NCI-H2171 treated with DMSO at 0.1 percent for 48 hours (cell line): ENCODE results near the gene U2AF1L4.

Source experiments
- DNase-seq: peaks from one replicate; lab custom pipeline; 2025; lab: John Stamatoyannopoulos, UW

The U2AF1L4 gene

DNA sequence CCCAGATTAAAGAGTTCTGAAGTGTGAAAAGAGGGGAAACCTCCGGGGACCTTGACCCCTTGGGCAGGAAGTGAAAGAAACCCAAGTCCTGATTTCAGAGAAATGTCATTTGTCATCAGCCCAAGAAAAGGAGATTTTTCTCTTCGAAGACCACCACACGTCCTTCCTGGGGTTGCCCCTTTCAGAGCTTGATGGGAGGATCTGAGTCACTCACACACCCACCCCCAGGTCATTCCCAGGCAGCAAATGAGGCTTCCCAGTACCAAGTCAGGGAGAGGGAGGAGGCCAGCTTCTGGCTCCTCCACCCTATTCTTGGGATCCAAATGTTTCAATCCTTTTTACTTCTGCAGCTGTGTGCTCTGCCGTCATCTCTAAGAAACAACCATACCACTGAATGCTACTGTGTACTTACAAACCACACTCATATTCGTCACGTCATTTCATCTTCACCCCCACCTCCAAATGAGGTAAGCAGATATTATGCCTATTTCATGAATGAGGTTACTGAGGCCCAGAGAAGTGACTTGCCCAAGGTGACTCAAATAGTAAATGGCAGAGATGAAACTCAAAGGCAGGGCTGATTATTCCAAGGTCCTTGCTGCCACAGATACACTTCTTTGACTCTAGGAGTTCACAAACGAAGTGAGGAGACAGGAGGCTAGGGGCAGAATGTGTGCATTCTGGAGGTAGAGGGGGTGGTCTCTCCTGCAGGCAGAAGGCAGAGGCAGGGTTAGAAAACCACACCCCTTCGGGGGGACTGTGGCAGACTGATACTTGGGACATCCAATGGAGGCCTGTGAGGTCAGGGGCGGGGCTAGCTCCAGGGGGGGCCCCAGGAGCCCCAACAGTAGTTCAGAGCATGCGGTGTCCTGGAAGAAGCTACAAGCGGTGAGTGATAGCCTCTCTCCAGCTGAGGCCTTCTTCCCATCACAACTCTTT lies 32.4 kb downstream of the U2AF1L4 start:
- no peak for DNase-seq

DNA sequence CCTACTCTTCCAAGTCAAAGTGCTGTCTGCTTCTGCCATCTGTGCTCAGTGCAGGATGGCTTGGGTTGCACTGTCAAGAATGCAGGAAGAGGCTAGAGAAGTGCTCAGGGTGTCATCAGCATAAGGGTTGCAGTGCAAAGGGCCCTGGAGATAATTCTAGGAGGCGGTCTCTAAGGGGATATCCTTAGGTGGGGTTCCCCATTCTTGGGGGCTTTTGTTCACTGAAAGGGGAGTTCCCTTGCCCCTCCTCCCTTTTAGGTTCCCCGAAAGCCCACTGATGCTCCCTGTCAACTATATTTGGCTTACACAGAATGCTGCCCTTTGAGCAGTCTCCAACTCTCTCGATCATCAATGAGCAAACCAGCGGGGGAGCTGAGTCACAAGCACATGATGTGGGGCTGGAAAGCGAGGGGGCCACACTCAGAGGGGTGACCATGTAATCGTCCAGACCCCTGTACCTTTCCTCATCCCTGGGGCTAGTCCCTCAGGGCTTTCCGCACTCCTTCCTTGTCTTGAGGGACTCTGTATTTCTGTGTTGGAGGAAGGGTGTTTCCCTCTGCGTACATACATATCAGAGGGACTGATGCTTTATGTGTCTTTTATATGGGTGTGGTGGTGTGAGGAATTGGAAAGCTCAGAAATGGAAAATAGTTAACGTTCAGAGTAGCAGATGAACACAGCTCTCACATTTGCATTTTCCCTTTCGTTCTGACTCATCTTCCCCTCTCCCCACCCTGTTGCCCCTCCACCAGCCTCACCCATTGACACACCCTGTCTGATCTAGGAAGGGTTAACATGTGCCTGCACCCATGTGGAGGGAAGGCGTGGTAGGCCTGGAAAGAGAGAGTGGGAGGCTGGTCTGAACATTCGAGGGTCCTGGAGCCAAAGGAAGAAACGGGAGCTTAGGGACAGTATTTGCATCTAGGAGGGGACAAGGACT lies 34.2 kb downstream of the U2AF1L4 start:
- peak; percentile 9 for DNase-seq

DNA sequence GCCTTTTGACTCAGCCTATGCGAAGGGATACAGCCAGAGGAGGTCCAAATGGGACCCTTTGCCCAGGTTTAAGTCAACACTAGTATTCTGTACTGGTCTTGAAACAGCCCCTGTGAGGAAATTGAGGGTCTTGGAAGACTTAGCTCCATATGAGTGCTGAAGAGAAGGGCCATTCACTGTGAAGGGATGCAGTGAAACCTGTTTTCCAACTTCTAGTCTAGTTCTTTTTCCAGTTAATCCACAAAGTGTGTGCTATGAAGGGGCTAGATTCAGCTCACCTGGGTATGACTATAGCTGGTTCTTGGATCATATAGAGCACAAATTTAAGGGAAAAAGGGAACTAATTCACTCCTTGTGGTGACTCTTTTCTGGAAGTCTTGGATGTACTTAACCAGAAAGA lies 36.8 kb downstream of the U2AF1L4 start:
- DNase-seq: no peak

DNA sequence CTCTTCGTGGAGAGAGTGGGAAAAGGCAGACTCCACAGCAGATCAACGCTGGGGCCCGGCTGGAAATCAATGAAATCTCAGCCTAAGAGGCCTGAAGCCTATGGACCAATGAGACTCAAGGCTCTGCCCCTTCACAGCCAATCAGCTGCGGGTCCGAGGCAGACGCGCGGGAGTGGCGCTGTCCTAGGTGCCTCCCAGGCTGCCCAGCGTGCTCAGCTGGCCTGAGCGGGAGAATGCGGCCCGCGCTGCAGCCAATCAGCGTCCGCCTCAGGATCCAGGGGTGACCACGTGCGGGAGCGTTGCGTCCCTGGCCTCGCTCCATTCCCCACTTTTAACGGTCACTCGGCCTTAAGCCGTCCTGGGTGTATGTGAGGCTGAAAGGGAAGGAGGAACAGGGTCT lies 41.0 kb downstream of the U2AF1L4 start, which contains the start of gene ZBTB32:
Gene ZBTB32 (plus strand): TSS at position 341 of the 400 bp plus-strand sequence. CDS start 10,069 bp downstream, outside the sequence.
- no peak for DNase-seq

DNA sequence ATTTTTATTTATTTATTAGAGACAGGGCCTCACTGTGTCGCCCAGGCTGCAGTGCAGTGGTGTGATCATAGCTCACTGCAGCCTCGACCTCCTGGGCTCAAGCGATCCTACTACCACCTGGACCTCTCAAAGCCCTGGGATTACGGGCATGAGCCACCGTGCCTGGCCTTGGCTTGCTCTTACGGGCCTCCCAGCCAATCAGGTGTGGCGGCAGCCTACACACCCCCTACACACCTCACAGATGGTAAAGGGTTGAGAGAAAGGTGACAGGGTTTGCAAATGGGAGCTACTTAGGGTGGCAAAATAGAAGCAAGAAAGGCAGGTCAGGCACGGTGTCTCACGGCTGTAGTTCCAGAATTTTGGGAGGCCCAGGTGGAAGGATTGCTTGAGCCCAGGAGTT lies 41.9 kb downstream of the U2AF1L4 start:
- peak; percentile 17 for DNase-seq

DNA sequence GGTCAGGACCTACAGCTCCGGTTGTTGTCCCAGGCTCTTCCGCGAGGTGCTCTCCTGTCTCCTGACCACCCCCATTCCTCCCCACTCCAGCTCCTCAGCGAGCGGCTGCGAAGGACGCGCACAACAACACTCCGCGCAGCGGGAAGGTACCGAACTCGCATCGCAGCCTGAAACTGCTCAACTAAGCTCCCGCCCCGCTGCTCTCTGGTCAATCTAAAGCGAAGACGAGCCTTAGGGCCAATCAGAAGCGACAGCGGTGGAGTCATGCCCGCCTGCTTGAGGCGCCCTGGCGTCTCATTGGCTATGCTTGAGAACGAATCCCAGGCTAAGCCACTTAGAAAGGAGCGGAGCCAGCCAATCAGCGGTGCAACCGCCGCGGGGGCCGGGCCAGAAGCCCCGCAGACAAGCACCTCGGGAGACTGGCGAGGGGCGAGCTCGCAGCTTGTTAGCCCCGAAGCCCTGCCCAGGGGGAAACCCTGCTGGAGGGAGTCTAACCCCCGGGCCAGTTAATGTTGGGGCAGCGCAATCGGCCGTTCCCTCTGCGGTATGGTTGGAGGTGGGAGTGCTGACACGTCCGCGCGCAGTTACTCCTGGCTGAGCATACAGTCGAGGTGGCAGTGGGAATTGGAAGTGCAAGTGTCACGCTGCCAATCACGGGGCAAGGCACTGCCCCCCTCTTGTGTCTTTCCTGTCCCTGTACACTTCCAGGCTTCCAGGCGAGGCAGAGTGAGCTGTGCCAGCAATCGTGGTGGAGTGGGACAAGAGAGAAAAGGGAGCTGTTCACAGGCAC lies 42.8 kb downstream of the U2AF1L4 start:
- DNase-seq: peak; percentile 99

DNA sequence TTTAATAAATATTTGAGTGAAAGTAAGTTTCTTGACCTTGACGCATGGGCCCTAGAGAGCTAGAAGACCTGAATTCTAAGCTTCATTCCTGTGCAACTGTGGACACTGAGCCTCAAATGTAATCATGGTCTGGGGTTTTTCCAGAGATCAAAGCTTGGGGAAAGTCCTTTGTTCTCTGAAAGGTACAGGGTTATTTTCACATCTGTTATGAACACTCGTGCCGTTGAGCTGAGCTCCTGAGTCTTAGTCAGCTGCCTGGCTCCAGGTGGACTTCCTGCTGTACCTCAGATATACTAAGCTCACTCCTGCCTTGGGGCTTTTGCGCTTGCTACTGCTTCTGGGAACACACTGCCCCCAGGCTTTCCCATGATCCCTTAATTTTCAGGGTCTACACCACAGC lies 48.4 kb downstream of the U2AF1L4 start:
- no peak for DNase-seq

DNA sequence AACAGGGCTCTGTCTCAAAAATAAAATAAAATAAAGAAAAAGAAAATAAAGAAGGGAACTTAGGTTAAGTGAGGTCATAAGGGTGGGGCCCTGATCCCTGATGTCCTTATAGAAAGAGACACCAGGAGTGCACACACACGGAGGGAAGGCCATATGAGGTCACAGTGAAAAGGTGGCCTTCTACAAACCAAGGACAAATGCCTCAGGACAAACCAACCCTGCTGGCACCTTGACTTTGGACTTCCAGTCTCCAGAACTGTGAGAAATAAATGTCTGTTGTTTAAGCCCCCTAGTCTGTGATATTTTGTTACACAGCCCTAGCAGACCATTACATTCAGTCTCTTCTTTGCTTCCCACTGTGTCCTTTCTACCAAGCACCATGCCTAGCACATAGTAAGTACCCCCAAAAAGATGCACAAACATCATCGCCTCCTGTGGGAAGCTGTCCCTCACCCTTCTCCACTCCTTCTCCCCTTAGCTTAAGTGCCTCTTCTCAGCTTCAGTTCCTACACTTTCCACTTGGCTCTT lies 49.3 kb downstream of the U2AF1L4 start:
- no peak for DNase-seq

DNA sequence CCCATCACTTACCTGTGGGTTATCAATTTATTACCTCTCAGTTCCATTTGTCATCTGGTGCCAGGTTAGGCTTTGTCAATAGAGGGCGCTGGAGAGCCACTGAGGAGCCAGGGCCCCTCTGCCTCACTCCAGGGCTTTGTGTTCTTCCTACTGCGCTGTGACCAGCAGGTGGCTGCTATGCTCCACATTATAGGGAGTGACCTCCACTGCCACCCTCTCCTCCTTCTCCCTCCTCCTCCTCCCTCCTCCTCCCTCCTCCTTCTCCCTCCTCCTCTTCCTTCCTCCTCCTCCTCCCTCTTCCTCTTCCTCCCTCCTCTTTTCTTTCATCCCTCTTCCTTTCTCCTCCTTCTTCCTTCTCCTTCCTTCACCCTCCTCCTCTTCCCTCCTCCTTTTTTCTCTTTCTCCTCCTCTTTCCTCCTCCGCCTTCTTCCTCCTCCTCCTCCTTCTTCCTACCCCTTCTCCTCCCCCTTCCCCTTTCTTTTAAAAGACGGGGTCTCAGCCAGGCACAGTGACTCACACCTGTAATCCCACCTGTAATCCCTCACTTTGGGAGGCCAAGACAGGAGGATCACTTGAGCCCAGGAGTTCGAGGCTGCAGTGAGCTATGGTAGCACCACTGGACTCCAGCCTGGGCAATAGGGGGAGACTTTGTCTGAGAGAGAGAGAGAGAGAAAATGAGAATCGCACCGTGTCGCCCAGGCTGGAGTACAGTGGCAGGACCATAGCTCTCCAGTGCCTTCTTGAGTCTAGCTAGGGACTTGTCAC lies 51.2 kb downstream of the U2AF1L4 start:
- DNase-seq: peak; percentile 87

DNA sequence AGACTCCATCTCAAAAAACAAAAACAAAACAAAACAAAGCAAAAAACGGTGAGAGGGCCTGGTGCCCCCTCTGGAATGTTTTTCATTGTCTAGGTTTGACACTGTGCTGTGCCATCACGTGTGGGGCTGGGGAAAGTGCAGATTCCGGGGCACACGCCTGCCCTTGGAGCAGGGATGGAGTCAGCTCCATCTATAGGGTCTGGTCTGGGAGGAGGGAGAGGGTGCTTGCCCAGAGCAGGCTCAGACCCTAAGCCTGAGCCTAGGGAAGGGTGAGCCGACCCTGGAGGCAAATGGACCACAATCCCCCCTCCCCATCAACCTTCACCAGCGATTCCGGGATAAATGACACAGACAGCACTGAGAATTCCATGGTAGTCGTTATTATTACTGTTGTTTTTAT lies 51.8 kb downstream of the U2AF1L4 start:
- no peak for DNase-seq
